ENCODE results near the gene SLC39A11.

DNA sequence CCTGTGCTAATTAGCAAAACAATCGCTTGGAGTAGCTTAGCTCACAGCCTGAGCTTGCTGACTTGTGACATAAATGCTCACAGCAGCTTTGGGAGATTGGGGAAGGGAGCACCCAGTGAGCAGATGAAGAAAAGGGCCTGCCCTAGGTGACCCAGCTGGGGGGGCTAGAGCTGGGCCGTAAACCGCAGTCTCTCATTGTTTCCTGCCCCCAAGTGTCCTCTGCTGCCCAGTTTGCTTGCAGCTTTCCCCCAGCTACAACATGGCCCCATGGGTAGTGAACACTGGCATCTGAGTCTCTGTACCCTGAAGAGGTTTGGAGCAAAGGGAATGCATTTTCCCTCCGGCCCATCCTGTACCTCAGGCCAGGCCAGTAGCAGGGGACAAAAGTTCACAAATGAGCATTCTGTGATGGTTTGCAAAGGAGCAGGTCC, 349.4 kb downstream of the SLC39A11 start:
- TF ChIP-seq CTCF (IDR thresholded peaks at IDR 0.05), result no peak
- TF ChIP-seq EZH2 (IDR thresholded peaks at IDR 0.05), result no peak
- TF ChIP-seq EZH2phosphoT487 (IDR thresholded peaks at IDR 0.05), result no peak
